Measurements from ENCODE around the gene RUFY1. TPM values are rescaled to one million over a fixed set of nuclear protein-coding genes. Genes with fewer than 3 reads are reported as not detected.

Gene RUFY1
- total RNA-seq, 2 donors from 2014 or later = 56.2 to 86.3 TPM

DNA sequence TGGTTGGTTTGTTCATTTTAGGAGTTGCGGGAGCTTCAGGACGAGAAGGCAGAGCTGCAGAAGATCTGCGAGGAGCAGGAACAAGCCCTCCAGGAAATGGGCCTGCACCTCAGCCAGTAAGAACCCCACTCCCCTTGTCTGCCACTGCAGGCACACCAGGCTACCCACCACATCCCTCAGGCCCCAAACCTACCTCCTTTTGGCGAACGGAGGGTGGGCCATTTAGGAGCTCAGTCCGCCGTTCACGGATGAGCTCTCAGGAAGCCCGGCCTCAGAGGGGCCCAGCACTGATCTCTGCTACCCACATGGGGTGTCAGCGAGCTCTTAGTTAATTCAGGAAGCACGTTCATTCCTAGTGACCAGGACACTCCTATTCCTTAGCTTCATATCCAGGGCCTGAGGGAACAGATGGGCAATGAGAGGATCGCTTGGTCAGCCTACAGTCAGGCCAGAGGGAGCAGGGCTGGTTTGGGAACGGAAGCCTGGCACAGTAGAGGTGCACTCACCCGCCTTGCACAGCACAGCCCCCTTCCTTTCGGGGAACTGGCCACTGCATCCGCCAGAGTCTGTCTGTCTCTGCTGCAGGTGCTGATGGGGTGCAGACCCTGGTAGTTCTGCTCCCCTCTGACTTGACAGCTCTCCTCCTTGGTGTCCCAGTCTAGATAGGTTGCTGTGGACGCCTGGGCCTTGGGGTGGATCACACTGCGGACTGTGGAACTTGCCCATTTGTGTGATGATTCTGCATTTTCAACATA is 51.7 kb downstream of the RUFY1 start:
- TF ChIP-seq, protein P1, sequence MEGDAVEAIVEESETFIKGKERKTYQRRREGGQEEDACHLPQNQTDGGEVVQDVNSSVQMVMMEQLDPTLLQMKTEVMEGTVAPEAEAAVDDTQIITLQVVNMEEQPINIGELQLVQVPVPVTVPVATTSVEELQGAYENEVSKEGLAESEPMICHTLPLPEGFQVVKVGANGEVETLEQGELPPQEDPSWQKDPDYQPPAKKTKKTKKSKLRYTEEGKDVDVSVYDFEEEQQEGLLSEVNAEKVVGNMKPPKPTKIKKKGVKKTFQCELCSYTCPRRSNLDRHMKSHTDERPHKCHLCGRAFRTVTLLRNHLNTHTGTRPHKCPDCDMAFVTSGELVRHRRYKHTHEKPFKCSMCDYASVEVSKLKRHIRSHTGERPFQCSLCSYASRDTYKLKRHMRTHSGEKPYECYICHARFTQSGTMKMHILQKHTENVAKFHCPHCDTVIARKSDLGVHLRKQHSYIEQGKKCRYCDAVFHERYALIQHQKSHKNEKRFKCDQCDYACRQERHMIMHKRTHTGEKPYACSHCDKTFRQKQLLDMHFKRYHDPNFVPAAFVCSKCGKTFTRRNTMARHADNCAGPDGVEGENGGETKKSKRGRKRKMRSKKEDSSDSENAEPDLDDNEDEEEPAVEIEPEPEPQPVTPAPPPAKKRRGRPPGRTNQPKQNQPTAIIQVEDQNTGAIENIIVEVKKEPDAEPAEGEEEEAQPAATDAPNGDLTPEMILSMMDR (IDR thresholded peaks at IDR 0.05) = no peak
- Histone ChIP-seq H3K4me3 (no peak overlapping the region), H3K4me1 (ENCODE audit: control insufficient read depth in 1 of 2, low read depth in 2 of 2) (peaks cover 0 to 4% of the 10 kb centered on the region in 2 donors), H3K36me3 (peaks cover 54% of the 10 kb centered on the region), H3K27me3 (replicated peaks; ENCODE audit: insufficient read depth) (no peaks in the 10 kb centered on the region), H3K27ac (no peak overlapping the region), H3K9me3 (no peaks in the 10 kb centered on the region)
- DNase-seq (ENCODE audit: low spot score) (no peak), ATAC-seq (ENCODE audit: insufficient number of reproducible peaks, low FRiP score, low read depth) (no peak)

DNA sequence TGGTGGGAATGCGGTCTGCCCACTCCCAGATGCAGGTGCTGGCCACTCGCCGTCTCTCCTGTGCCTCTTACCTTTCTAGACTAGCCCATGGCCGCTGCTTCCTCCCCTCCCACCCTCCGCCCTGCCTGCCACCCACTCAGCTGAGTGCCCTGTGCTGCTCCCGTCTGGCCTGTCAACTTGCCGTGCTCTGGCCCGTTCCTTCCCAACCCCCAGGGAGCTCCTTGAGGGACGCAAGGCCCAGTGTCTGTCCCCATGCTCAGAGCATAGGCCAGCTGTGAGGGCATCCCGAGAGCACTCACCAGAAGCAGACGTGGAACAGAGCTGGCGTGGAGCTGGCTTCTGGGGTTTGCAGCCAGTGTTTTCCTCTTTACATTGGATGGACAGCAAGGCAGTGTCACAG is 53.0 kb downstream of the RUFY1 start:
- no peak overlapping the region for H3K4me3 ChIP-seq
- no peaks in the 10 kb centered on the region for H3K9me3 ChIP-seq
- peaks cover 0 to 4% of the 10 kb centered on the region in 2 donors for H3K4me1 ChIP-seq (ENCODE audit: control insufficient read depth in 1 of 2, low read depth in 2 of 2)
- TF ChIP-seq, protein P1 (IDR thresholded peaks at IDR 0.05) = no peak
- peaks cover 45% of the 10 kb centered on the region for H3K36me3 ChIP-seq
- no peaks in the 10 kb centered on the region for H3K27me3 ChIP-seq (replicated peaks; ENCODE audit: insufficient read depth)
- ATAC-seq (ENCODE audit: insufficient number of reproducible peaks, low FRiP score, low read depth) (no peak), DNase-seq (ENCODE audit: low spot score) (no peak)
- no peak overlapping the region for H3K27ac ChIP-seq

DNA sequence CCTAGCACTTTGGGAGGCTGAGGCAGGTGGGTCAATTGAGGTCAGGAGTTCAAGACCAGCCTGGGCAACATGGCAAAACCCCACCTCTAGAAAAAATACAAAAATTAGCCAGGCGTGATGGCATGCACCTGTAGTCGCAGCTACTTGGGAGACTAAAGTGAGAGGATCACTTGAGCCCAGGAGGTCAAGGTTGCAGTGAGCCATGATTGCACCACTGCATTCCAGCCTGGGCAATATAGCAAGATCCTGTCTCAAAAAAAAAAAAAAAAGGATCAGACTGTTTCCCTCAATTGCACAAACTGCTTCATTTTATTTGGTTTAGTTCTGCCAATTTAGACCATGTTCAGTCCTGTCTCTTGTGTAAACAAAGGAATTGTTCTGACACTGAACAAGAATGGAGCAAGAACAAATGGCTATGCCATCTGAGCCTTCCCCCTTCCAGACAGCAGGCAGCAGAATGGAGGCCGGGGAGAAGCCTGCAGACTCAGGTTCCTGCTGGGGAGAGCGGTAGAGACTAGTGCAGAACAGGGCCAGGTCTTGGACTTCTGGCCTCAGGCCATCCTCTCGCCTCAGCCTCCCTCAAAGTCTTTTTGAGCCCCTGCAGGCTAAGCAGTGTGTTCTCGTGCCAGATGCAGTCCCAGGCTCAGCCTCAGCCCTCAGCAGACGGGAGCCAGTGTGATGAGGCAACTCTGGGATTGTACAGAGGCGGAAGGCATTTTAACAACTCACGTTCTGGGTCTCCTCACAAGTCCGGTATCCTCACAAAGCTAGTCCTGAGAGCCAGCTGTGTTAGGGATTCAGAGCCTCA is 54.9 kb downstream of the RUFY1 start:
- TF ChIP-seq, protein P1 (IDR thresholded peaks at IDR 0.05) = no peak
- H3K9me3 ChIP-seq = no peaks in the 10 kb centered on the region
- H3K36me3 ChIP-seq = peaks cover 41% of the 10 kb centered on the region
- no peak for DNase-seq (ENCODE audit: low spot score)
- peaks cover 0 to 4% of the 10 kb centered on the region in 2 donors for H3K4me1 ChIP-seq (ENCODE audit: control insufficient read depth in 1 of 2, low read depth in 2 of 2)
- no peak for ATAC-seq (ENCODE audit: insufficient number of reproducible peaks, low FRiP score, low read depth)
- no peak overlapping the region for H3K27ac ChIP-seq
- H3K27me3 ChIP-seq (replicated peaks; ENCODE audit: insufficient read depth) = no peaks in the 10 kb centered on the region
- H3K4me3 ChIP-seq = no peak overlapping the region

DNA sequence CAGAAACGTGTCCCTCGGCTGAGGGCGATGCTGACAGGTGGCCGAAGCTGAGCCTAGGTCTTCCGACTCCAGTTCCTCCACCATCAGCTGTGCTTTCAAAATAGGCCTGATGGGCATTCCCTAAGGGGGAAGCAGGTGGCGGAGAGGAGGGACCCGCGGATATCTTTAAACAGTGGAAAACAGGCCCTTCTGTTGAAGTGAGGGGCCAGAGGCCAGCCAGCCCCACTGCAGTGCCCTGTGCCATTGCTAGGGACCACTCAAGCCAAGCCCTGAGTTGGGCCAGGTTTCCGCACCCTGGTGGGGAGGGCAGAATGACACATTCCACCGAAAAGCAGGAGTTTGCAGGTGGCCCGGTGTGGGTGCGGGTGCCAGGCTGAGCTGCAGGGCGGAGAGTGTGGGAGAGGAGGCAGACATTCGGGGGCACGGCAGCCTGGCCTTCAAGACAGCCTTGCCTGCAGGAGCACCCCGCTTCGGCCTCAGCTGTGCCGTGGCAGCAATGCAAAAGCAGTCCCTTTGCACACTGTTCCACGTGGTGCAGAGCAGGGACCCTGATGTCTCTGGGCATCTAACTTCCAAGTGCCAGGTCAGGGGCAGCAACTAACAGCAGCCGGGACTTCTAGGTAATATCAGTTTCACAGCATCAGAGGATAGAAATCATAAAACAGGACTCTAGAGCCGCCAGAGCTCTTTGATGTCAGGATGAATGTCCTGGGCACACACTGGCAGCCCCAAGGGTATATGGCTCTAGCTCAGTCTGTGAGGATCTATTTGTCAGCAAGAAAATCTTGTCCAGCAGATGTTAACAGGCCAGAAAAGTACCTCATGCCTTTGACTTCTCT is 55.9 kb downstream of the RUFY1 start:
- no peaks in the 10 kb centered on the region for H3K9me3 ChIP-seq
- peaks cover 0 to 10% of the 10 kb centered on the region in 2 donors for H3K4me1 ChIP-seq (ENCODE audit: control insufficient read depth in 1 of 2, low read depth in 2 of 2)
- TF ChIP-seq, protein P1 (IDR thresholded peaks at IDR 0.05) = no peak
- no peak for ATAC-seq (ENCODE audit: insufficient number of reproducible peaks, low FRiP score, low read depth)
- no peak for DNase-seq (ENCODE audit: low spot score)
- H3K27ac ChIP-seq = no peak overlapping the region
- H3K27me3 ChIP-seq (replicated peaks; ENCODE audit: insufficient read depth) = no peaks in the 10 kb centered on the region
- peaks cover 52% of the 10 kb centered on the region for H3K36me3 ChIP-seq
- no peak overlapping the region for H3K4me3 ChIP-seq

DNA sequence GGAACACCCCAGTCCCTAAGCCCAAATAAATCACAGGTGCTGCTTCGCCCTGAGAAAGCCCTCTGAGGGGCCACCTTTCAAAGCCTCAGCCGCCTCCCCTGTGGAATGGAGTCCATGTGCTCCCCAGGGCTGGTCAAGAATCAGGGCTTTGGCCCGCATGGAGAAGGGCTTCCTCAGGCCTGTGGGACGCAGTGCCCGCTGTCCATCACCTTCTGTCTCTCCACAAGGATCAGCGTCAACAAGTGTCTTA is 56.5 kb downstream of the RUFY1 start:
- H3K9me3 ChIP-seq = no peaks in the 10 kb centered on the region
- H3K27ac ChIP-seq = no peak overlapping the region
- TF ChIP-seq, protein P1 (IDR thresholded peaks at IDR 0.05) = no peak
- H3K27me3 ChIP-seq (replicated peaks; ENCODE audit: insufficient read depth) = no peaks in the 10 kb centered on the region
- ATAC-seq (ENCODE audit: insufficient number of reproducible peaks, low FRiP score, low read depth) (no peak), DNase-seq (ENCODE audit: low spot score) (no peak)
- peaks cover 55% of the 10 kb centered on the region for H3K36me3 ChIP-seq
- H3K4me3 ChIP-seq = no peak overlapping the region
- H3K4me1 ChIP-seq (ENCODE audit: control insufficient read depth in 1 of 2, low read depth in 2 of 2) = peaks cover 1 to 15% of the 10 kb centered on the region in 2 donors
